ENCODE results near the gene ZNF302. TPM values are rescaled to one million over a fixed set of nuclear protein-coding genes. Genes with fewer than 3 reads are reported as not detected.
"Not testable (repeated sequence)": the region's sequence is repeated elsewhere in the genome, so short reads cannot be mapped to it uniquely, and the experiment has no call there.

The ZNF302 gene
- total RNA-seq, 2 donors from 2014 or later, result 7.7 to 11.7 TPM

GRCh38 chr19:34666200-34666957 lies 11.1 kb upstream of the ZNF302 start:
- no peaks in the 10 kb centered on the region for H3K9me3 Mint-ChIP-seq
- ATAC-seq (replicated peaks), result no peak
- peaks cover 15% of the 10 kb centered on the region for H3K4me1 Mint-ChIP-seq
- no peaks in the 10 kb centered on the region for H3K36me3 Mint-ChIP-seq (ENCODE audit: low read depth)
- H3K4me3 Mint-ChIP-seq, result peak overlapping the region; percentile 61
- H3K27me3 Mint-ChIP-seq, result no peaks in the 10 kb centered on the region
- peak overlapping the region; percentile 67 for H3K27ac Mint-ChIP-seq

DNA sequence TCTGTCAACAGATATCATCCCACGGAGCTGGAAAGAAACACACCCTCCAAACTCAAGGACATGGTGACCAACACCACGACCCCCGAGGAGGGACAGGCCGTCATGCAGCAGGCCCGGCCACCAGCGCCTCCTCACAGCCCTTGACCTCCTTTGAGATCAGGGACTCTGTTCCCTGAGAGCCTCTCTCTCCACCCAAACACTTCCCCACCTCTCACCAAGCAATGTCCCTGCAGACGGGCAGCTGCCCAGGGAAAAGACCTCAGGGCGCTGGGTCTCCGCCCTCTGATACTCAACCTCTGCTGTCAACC lies 10.6 kb upstream of the ZNF302 start:
- H3K27ac Mint-ChIP-seq, result peak overlapping the region; percentile 67
- H3K4me3 Mint-ChIP-seq, result peak overlapping the region; percentile 61
- no peaks in the 10 kb centered on the region for H3K27me3 Mint-ChIP-seq

GRCh38 chr19:34667349-34668076 lies 10.0 kb upstream of the ZNF302 start:
- peaks cover 15% of the 10 kb centered on the region for H3K4me1 Mint-ChIP-seq
- no peak for ATAC-seq (replicated peaks)
- peak overlapping the region; percentile 61 for H3K4me3 Mint-ChIP-seq
- H3K9me3 Mint-ChIP-seq, result no peaks in the 10 kb centered on the region
- no peaks in the 10 kb centered on the region for H3K36me3 Mint-ChIP-seq (ENCODE audit: low read depth)
- peak overlapping the region; percentile 67 for H3K27ac Mint-ChIP-seq
- H3K27me3 Mint-ChIP-seq, result no peaks in the 10 kb centered on the region

More for the DNA sequence above, 10.6 kb upstream of the ZNF302 start:
- H3K36me3 Mint-ChIP-seq (ENCODE audit: low read depth), result no peaks in the 10 kb centered on the region
- no peak for ATAC-seq (replicated peaks)
- no peaks in the 10 kb centered on the region for H3K9me3 Mint-ChIP-seq
- H3K4me1 Mint-ChIP-seq, result peaks cover 15% of the 10 kb centered on the region

GRCh38 chr19:34668077-34668689 lies 9.3 kb upstream of the ZNF302 start:
- H3K4me3 Mint-ChIP-seq, result peak overlapping the region; percentile 61
- H3K27me3 Mint-ChIP-seq; H3K36me3 Mint-ChIP-seq (ENCODE audit: low read depth); ATAC-seq (replicated peaks); H3K4me1 Mint-ChIP-seq; H3K27ac Mint-ChIP-seq; H3K9me3 Mint-ChIP-seq: not testable (repeated sequence)

DNA sequence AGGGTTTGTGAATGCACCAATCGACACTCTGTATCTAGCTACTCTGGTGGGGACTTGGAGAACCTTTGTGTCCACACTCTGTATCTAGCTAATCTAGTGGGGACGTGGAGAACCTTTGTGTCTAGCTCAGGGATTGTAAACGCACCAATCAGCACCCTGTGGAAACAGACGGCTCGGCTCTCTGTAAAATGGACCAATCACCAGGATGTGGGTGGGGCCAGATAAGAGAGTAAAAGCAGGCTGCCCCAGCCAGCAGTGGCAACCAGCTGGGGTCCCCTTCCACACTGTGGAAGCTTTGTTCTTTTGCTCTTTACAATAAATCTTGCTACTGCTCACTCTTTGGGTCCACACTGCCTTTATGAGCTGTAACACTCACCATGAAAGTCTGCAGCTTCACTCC lies 8.8 kb upstream of the ZNF302 start:
- H3K27ac Mint-ChIP-seq; H3K4me3 Mint-ChIP-seq; ATAC-seq (replicated peaks); H3K27me3 Mint-ChIP-seq; H3K4me1 Mint-ChIP-seq; H3K9me3 Mint-ChIP-seq; H3K36me3 Mint-ChIP-seq (ENCODE audit: low read depth): not testable (repeated sequence)

GRCh38 chr19:34669305-34669704 lies 8.2 kb upstream of the ZNF302 start:
- Mint-ChIP-seq H3K4me1 (peaks cover 5% of the 10 kb centered on the region), H3K9me3 (no peaks in the 10 kb centered on the region), H3K27me3 (no peaks in the 10 kb centered on the region), H3K4me3 (no peak overlapping the region), H3K27ac (no peak overlapping the region), H3K36me3 (ENCODE audit: low read depth) (no peaks in the 10 kb centered on the region)
- ATAC-seq (replicated peaks), result no peak

DNA sequence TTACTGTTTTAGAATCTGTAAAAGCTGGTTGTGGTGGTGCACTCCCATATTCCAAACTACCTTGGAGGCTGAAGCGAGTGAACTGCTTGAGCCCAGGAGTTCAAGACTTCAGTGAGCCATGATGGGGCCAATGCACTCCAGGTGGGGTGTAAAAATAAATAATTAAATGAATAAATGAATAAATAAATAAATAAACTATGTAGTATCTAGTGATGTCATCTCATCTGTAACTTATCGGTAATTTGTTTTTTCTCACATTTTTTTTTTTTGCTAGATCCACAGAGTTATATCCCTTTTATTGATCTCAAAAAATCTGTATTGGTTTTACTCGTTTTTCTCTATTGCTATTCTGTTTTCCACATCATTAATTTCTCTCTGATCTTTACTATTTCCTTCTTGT lies 5.5 kb upstream of the ZNF302 start:
- H3K4me3 Mint-ChIP-seq, result no peak overlapping the region
- no peak overlapping the region for H3K27ac Mint-ChIP-seq
- peaks cover 3% of the 10 kb centered on the region for H3K4me1 Mint-ChIP-seq
- no peaks in the 10 kb centered on the region for H3K9me3 Mint-ChIP-seq
- peaks cover 4% of the 10 kb centered on the region for H3K36me3 Mint-ChIP-seq (ENCODE audit: low read depth)
- ATAC-seq (replicated peaks), result no peak
- H3K27me3 Mint-ChIP-seq, result no peaks in the 10 kb centered on the region

DNA sequence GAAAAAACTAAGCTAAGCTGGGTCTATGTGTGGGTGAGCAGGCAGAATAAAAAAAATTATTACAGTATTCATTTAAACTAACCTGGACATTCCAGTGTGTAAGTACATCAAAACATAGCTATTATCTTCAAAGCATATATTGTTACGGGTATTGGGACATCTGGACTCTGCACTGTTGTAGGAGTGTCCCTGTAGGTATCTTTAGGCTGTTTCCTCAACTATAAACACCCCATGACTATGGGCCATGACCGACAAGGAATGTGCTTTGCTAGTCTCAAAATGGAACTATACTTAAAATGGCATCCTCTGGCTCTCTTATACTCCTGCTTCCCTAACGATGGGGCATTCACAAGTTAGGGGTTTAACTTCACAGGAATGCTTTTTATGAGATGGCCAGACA lies 3.9 kb upstream of the ZNF302 start:
- peaks cover 20% of the 10 kb centered on the region for H3K36me3 Mint-ChIP-seq (ENCODE audit: low read depth)
- H3K27me3 Mint-ChIP-seq, result no peaks in the 10 kb centered on the region
- H3K27ac Mint-ChIP-seq, result no peak overlapping the region
- no peaks in the 10 kb centered on the region for H3K9me3 Mint-ChIP-seq
- no peaks in the 10 kb centered on the region for H3K4me1 Mint-ChIP-seq
- no peak for ATAC-seq (replicated peaks)
- no peak overlapping the region for H3K4me3 Mint-ChIP-seq

DNA sequence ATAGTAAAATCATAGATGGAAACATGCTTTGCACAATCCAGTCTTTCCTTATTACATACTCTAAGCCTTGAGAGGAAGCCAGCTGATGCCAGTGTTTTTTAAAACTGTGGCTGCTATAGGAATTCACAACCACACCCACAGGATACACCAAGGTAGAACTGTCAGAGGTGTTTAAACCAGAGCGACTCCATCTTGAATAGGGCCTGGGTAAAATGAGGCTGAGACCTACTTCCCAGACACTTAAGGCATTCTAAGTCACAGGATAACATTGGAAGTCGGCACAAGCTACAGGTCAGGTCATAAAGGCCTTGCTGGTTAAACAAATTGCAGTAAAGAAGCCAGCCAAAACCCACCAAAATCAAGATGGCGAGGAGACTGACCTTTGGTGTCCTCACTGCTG lies 2.2 kb upstream of the ZNF302 start:
- ATAC-seq (replicated peaks), result no peak
- Mint-ChIP-seq H3K4me1 (peaks cover 10% of the 10 kb centered on the region), H3K9me3 (peaks cover 7% of the 10 kb centered on the region), H3K36me3 (ENCODE audit: low read depth) (peaks cover 36% of the 10 kb centered on the region), H3K4me3 (no peak overlapping the region), H3K27ac (no peak overlapping the region), H3K27me3 (no peaks in the 10 kb centered on the region)

DNA sequence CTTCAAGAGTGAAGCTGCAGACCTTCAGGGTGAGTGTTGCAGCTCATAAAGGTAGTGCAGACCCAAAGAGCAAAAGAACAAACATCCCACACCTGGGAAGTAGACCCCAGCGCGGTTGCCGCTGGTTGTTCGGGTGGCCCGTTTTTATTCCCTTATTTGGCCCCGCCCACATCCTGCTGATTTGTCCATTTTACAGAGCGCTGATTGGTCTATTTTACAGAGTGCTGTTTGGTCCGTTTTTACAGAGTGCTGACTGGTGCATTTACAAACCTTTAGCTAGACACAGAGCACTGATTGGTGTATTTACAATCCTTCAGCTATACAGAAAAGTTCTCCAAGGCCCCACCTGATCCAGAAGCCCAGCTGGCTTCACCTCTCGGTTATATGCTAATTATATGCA lies 1.6 kb upstream of the ZNF302 start:
- Mint-ChIP-seq H3K27me3 (no peaks in the 10 kb centered on the region), H3K9me3 (peaks cover 7% of the 10 kb centered on the region), H3K4me1 (peaks cover 10% of the 10 kb centered on the region), H3K27ac (no peak overlapping the region), H3K36me3 (ENCODE audit: low read depth) (peaks cover 43% of the 10 kb centered on the region), H3K4me3 (no peak overlapping the region)
- no peak for ATAC-seq (replicated peaks)

DNA sequence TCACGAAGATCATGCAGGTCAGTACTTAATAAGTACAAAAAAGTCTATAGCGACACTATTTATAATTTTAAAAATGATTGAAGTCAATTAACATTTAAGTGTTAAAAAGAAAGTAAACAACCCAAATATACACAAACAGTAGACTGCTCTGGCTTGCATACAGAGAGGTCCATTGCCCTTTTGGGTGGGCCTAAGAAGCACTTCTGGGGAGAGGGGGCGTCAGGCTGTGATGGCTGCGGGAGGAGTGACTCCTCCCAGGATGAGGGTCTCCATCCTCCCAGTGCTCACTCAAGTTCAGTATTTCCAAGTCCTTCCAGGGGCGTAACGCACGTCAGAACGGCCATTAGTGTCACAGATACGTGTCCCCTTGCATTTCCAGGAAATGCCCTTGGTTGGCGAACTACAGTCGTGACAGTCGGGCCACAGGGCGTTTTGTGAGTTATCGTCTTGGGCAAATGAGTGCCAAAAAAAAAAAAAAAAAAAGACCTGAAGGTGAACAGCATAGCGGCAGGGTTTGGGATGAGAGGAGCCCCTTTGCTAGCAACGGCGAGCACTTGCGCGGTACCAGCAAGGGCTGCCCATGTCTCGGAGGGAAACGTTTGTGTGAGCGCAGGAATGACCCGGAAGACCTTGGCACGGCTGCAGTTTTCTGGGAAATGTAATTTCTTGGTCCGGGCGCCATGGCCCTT lies 637 bp upstream of the ZNF302 start, which contains the start of gene SCGB2B2:
TSS of gene SCGB2B2 (minus strand) at position 463 of the 689 bp plus-strand sequence. CDS start 82,596 bp downstream, outside the sequence.
- H3K4me3 Mint-ChIP-seq, result peak within 1 kb of the TSS; percentile 89
- H3K27ac Mint-ChIP-seq, result peak within 1 kb of the TSS; percentile 96
- H3K9me3 Mint-ChIP-seq, result peaks cover 7% of the 10 kb centered on the region
- H3K36me3 Mint-ChIP-seq (ENCODE audit: low read depth), result peaks cover 52% of the 10 kb centered on the region
- H3K27me3 Mint-ChIP-seq, result no peaks in the 10 kb centered on the region
- H3K4me1 Mint-ChIP-seq, result peaks cover 10% of the 10 kb centered on the region
- peak; percentile 59 for ATAC-seq (replicated peaks)

DNA sequence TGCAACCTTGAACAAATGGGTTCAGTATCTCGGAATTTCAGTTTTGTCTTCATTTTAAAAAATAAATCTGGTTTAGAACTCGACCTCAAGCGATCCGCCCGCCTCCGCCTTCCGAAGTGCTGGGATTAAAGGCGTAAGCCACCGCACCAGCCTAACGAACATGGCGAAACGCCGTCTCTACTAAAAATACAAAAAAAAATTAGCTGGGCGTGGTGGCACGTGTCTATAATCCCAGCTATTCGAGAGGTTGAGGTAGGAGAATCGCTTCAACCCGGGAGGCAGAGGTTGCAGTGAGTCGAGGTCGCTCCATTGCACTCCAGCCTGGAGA lies 571 bp downstream of the ZNF302 start:
- Mint-ChIP-seq H3K27ac (peak overlapping the region; percentile 96), H3K4me3 (peak overlapping the region; percentile 89), H3K36me3 (ENCODE audit: low read depth) (peaks cover 64% of the 10 kb centered on the region), H3K9me3 (peaks cover 13% of the 10 kb centered on the region), H3K27me3 (no peaks in the 10 kb centered on the region), H3K4me1 (peaks cover 10% of the 10 kb centered on the region)
- ATAC-seq (replicated peaks), result no peak

DNA sequence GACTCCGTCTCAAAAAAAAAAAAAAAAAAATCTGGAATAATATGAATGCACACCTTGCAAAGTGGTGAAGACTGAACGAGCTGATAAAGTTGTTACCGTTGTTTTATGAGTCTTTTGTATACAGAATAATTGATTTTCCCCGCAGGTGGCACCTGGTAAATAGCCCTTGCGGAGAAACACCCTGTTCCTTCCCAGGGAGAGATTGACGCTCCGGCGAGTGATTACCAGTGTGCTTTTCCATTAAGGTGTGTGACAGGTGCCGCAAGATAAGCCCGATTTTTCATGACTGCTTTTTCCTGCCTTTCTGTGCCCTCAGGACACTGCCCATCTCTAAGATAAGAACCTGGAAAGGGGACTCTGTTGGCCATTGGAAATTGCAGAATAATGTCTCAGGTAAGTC lies 943 bp downstream of the ZNF302 start:
- peaks cover 68% of the 10 kb centered on the region for H3K36me3 Mint-ChIP-seq (ENCODE audit: low read depth)
- peaks cover 10% of the 10 kb centered on the region for H3K4me1 Mint-ChIP-seq
- H3K4me3 Mint-ChIP-seq, result peak overlapping the region; percentile 89
- H3K27ac Mint-ChIP-seq, result peak overlapping the region; percentile 96
- no peaks in the 10 kb centered on the region for H3K27me3 Mint-ChIP-seq
- H3K9me3 Mint-ChIP-seq, result peaks cover 15% of the 10 kb centered on the region
- no peak for ATAC-seq (replicated peaks)

DNA sequence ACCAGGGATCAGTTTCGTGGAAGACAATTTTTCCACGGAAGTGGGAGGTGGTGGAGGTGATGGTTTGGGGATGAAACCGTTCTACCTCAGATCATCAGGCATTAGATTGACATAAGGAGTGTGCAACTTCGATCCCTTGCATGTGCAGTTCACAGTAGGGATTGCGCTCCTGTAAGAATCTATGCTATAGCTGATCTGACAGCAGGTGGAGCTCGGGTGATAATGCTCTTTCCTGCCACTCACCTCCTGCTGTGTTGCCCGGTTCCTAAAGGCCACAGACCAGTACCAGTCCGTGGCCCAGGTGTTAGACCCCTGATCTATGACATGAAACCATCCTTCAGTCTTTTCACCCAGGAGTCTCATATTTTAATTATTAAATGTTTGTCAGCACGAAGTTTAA lies 4.0 kb downstream of the ZNF302 start:
- ATAC-seq (replicated peaks), result no peak
- peaks cover 32% of the 10 kb centered on the region for H3K9me3 Mint-ChIP-seq

More for the DNA sequence above, 4.0 kb downstream of the ZNF302 start:
- Mint-ChIP-seq H3K4me3 (no peak overlapping the region), H3K36me3 (ENCODE audit: low read depth) (peaks cover 85% of the 10 kb centered on the region), H3K4me1 (peaks cover 10% of the 10 kb centered on the region), H3K27ac (no peak overlapping the region), H3K27me3 (no peaks in the 10 kb centered on the region)
